ENCODE data around the gene KLHDC8A.

GRCh38 chr1:205301205-205301821 is 55.4 kb downstream of the KLHDC8A start:
- TF ChIP-seq CTCF (IDR thresholded peaks at IDR 0.05; ENCODE audit: extremely low read depth in 1 of 2, insufficient read depth in 1 of 2, low read depth in 1 of 2, low read length in 2 of 2) (no peak), GATA2 (IDR thresholded peaks at IDR 0.05; ENCODE audit: insufficient read depth, insufficient read length, low read depth, low read length) (no peak), POLR2A (IDR thresholded peaks at IDR 0.05; ENCODE audit: low read depth, low read length) (no peak), POLR2AphosphoS5 (IDR thresholded peaks at IDR 0.05; ENCODE audit: insufficient read depth, low read depth, low read length) (no peak), JUN (IDR thresholded peaks at IDR 0.05; ENCODE audit: borderline replicate concordance, insufficient read depth, insufficient read length, low read depth) (no peak), EZH2 (IDR thresholded peaks at IDR 0.05; ENCODE audit: borderline replicate concordance, low read depth, low read length, severe bottlenecking) (no peak)
- TF ChIP-seq, protein P1, sequence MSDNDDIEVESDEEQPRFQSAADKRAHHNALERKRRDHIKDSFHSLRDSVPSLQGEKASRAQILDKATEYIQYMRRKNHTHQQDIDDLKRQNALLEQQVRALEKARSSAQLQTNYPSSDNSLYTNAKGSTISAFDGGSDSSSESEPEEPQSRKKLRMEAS (IDR thresholded peaks at IDR 0.05; ENCODE audit: insufficient read depth, insufficient read length), result no peak
